Transverse colon (tissue), 4 donors: Measurements from ENCODE around the gene OLFML3.

ENCODE experiments used
- POLR2A ChIP-seq: fragments of 450-650 bp; IDR thresholded peaks from one replicate; pipeline ENCODE4 v1.6.1; 2016; ENCODE audit warnings: antibody characterized with exemption, mild to moderate bottlenecking, moderate library complexity
- POLR2AphosphoS5 ChIP-seq, 3 donors: sonication (generic); formaldehyde crosslinking; IDR thresholded peaks; one replicate each; pipeline ENCODE4 v1.6.1; 2016; ENCODE audit warnings: antibody characterized with exemption in 3 of 3
- TF ChIP-seq, protein P1 (sequence below), 5 experiments: fragments of 200-600 bp in 3 of 5; fragments of 450-650 bp in 2 of 5; sonication (generic) in 3 of 5; IDR thresholded peaks; 1 replicate in 2 of 5; 2 replicates in 3 of 5; pipeline ENCODE4 v1.5.1; 2016 to 2017; ENCODE audit warnings: antibody characterized with exemption in 5 of 5, inconsistent platforms in 3 of 5, mild to moderate bottlenecking in 2 of 5, moderate library complexity in 1 of 5

DNA sequence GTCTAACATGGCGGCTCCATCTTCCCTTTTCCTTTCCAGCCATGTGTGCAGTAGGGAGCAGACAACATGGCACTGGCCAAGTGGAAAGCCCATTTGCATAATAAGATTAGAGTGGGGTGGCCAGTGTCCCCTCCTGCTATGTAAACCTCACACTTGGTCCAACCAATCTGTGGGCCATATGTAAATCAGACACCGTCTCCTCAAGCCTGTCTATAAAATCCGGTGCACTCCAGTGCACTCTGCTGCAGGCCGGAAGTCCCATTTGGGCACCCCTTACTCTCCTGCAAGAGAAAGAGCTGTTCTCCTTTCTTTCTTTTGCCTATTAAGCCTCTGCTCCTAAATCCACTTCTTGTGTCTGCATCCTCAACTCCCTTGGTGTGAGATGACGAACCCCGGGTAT lies 44.1 kb downstream of the OLFML3 start:
- TF ChIP-seq, protein P1, sequence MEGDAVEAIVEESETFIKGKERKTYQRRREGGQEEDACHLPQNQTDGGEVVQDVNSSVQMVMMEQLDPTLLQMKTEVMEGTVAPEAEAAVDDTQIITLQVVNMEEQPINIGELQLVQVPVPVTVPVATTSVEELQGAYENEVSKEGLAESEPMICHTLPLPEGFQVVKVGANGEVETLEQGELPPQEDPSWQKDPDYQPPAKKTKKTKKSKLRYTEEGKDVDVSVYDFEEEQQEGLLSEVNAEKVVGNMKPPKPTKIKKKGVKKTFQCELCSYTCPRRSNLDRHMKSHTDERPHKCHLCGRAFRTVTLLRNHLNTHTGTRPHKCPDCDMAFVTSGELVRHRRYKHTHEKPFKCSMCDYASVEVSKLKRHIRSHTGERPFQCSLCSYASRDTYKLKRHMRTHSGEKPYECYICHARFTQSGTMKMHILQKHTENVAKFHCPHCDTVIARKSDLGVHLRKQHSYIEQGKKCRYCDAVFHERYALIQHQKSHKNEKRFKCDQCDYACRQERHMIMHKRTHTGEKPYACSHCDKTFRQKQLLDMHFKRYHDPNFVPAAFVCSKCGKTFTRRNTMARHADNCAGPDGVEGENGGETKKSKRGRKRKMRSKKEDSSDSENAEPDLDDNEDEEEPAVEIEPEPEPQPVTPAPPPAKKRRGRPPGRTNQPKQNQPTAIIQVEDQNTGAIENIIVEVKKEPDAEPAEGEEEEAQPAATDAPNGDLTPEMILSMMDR (IDR thresholded peaks at IDR 0.05) = no peak
- TF ChIP-seq POLR2A (no peak), POLR2AphosphoS5 (IDR thresholded peaks at IDR 0.05) (no peak)
